Mesenchymal stem cell (in vitro differentiated cells and primary cell): ENCODE measurements around the gene PSEN2.

ENCODE experiments used
- DNase-seq: peaks from one replicate; pipeline ENCODE4 v3.0.0-alpha.2; 2013
- H2AFZ ChIP-seq: one replicate; pipeline ENCODE4 v1.6.1; 2013; ENCODE audit warnings: low read depth, mild to moderate bottlenecking, control low read depth, inconsistent platforms, low read length, moderate library complexity
- H2AK5ac ChIP-seq: 2 replicates; pipeline ENCODE4 v1.6.1; 2013; ENCODE audit warnings: low read length, moderate library complexity, mild to moderate bottlenecking, inconsistent platforms; ENCODE audit not compliant: severe bottlenecking
- H2BK120ac ChIP-seq: one replicate; pipeline ENCODE4 v1.6.1; 2013; ENCODE audit warnings: low read depth, mild to moderate bottlenecking, inconsistent platforms, low read length, moderate library complexity
- H2BK12ac ChIP-seq, 2 experiments: one replicate each; pipeline ENCODE4 v1.6.1; 2013; ENCODE audit warnings: inconsistent platforms in 2 of 2, low read length in 2 of 2, mild to moderate bottlenecking in 2 of 2, moderate library complexity in 2 of 2, control low read depth in 1 of 2
- H2BK15ac ChIP-seq: one replicate; pipeline ENCODE4 v1.6.1; 2013; ENCODE audit warnings: mild to moderate bottlenecking, low read depth, inconsistent platforms; ENCODE audit not compliant: poor library complexity, severe bottlenecking
- H2BK5ac ChIP-seq: 2 replicates; pipeline ENCODE4 v1.6.1; 2013; ENCODE audit warnings: low read depth, mild to moderate bottlenecking, low read length, control low read depth, inconsistent platforms; ENCODE audit not compliant: poor library complexity, severe bottlenecking
- H3K14ac ChIP-seq, 2 experiments: one replicate each; pipeline ENCODE4 v1.6.1; 2013; ENCODE audit warnings: inconsistent platforms in 2 of 2, low read length in 2 of 2, control low read depth in 1 of 2, mild to moderate bottlenecking in 1 of 2, moderate library complexity in 1 of 2
- H3K18ac ChIP-seq, 2 experiments: one replicate each; pipeline ENCODE4 v1.6.1; 2013; ENCODE audit warnings: inconsistent platforms in 2 of 2, low read length in 2 of 2, control low read depth in 1 of 2, low read depth in 1 of 2, mild to moderate bottlenecking in 1 of 2
- H3K23ac ChIP-seq, 2 experiments: one replicate each; pipeline ENCODE4 v1.6.1; 2013; ENCODE audit warnings: inconsistent platforms in 2 of 2, low read length in 2 of 2, mild to moderate bottlenecking in 2 of 2, moderate library complexity in 2 of 2, control low read depth in 1 of 2
- H3K27ac ChIP-seq: 2 replicates; pipeline ENCODE4 v1.5.1; 2013; ENCODE audit warnings: mild to moderate bottlenecking, moderate library complexity, low read length, control low read depth, inconsistent platforms; ENCODE audit not compliant: poor library complexity, severe bottlenecking
- H3K27me3 ChIP-seq, 2 experiments: 2 replicates each; pipeline versions ENCODE4 v1.6.1 to v1.7.0; 2013; ENCODE audit warnings: low read length in 2 of 2, mild to moderate bottlenecking in 2 of 2, moderate library complexity in 2 of 2, control low read depth in 1 of 2, inconsistent platforms in 1 of 2; ENCODE audit not compliant: control insufficient read depth in 1 of 2, insufficient read depth in 1 of 2
- H3K36me3 ChIP-seq, 2 experiments: 2 replicates each; pipeline versions ENCODE4 v1.6.1 to v1.7.0; 2013; ENCODE audit warnings: low read length in 2 of 2, control low read depth in 1 of 2, inconsistent platforms in 1 of 2, low read depth in 1 of 2, mild to moderate bottlenecking in 1 of 2; ENCODE audit not compliant: insufficient read depth in 2 of 2, control insufficient read depth in 1 of 2
- H3K4ac ChIP-seq, 2 experiments: one replicate each; pipeline ENCODE4 v1.6.1; 2013; ENCODE audit warnings: inconsistent platforms in 2 of 2, low read length in 2 of 2, mild to moderate bottlenecking in 2 of 2, moderate library complexity in 2 of 2, control low read depth in 1 of 2, low read depth in 1 of 2
- H3K4me1 ChIP-seq: 2 replicates; pipeline ENCODE4 v1.6.1; 2013; ENCODE audit warnings: low read depth, low read length, control low read depth; ENCODE audit not compliant: control insufficient read depth, insufficient read depth
- H3K4me2 ChIP-seq: 2 replicates; pipeline ENCODE4 v1.6.1; 2013; ENCODE audit warnings: low read length, mild to moderate bottlenecking, inconsistent platforms; ENCODE audit not compliant: poor library complexity, severe bottlenecking
- H3K4me3 ChIP-seq, 2 experiments: 2 replicates each; pipeline versions ENCODE4 v1.5.1 to v1.7.0; 2013; ENCODE audit warnings: low read length in 2 of 2, mild to moderate bottlenecking in 2 of 2, control low read depth in 1 of 2, low read depth in 1 of 2; ENCODE audit not compliant: insufficient read depth in 1 of 2
- H3K79me1 ChIP-seq: replicated peaks from 2 replicates; pipeline ENCODE4 v1.6.1; 2013; ENCODE audit warnings: mild to moderate bottlenecking, control low read depth, low read length, inconsistent platforms; ENCODE audit not compliant: poor library complexity, severe bottlenecking
- H3K9ac ChIP-seq: 2 replicates; pipeline ENCODE4 v1.7.0; 2013; ENCODE audit warnings: mild to moderate bottlenecking, low read length, moderate library complexity
- H3K9me3 ChIP-seq: 2 replicates; pipeline ENCODE4 v1.7.0; 2013; ENCODE audit warnings: mild to moderate bottlenecking, low read length; ENCODE audit not compliant: control insufficient read depth
- H4K8ac ChIP-seq: one replicate; pipeline ENCODE4 v1.6.1; 2013; ENCODE audit warnings: inconsistent platforms, mild to moderate bottlenecking, low read length, moderate library complexity
- H4K91ac ChIP-seq: one replicate; pipeline ENCODE4 v1.6.1; 2013; ENCODE audit warnings: mild to moderate bottlenecking, low read length, inconsistent platforms
- WGBS: methylation state at CpG from one replicate; pipeline ENCODE4 v1.1.7; 2013; ENCODE audit warnings: mixed read lengths; 5-methylcytosine and 5-hydroxymethylcytosine counted together

Gene PSEN2

DNA sequence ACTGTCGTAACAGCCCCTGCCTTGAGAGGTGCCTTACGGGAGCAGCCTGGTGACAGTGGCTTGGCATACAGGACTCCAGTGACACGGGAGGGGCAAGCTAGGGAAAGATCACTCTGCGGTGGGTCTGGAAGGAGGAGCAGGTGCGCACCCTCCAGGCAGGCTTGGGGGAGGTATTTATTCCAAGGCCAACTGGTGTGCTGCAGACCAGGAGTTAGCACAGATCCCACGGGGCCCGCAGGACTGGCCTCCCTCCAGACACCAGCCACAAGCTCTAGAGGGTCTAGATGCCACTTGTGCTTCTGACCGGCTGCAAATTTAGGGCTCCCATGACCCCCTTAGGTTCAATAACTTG is 22.1 kb downstream of the PSEN2 start:
- H2BK120ac ChIP-seq = no peak overlapping the region
- WGBS = 86% methylated on average over 8 of the region's 8 CpGs
- no peak overlapping the region for H3K14ac ChIP-seq
- no peak overlapping the region for H3K9ac ChIP-seq
- no peaks in the 10 kb centered on the region for H3K27me3 ChIP-seq
- H4K8ac ChIP-seq = no peak overlapping the region
- H2BK12ac ChIP-seq = no peak overlapping the region
- no peak overlapping the region for H2AK5ac ChIP-seq
- peaks cover 32 to 63% of the 10 kb centered on the region in 2 experiments for H3K36me3 ChIP-seq
- H3K9me3 ChIP-seq = no peaks in the 10 kb centered on the region
- no peaks in the 10 kb centered on the region for H3K79me1 ChIP-seq
- H2AFZ ChIP-seq = no peak overlapping the region
- no peak overlapping the region for H4K91ac ChIP-seq
- no peak overlapping the region for H3K4ac ChIP-seq
- H3K4me3 ChIP-seq = no peak overlapping the region
- H3K4me2 ChIP-seq = no peak overlapping the region
- no peak overlapping the region for H2BK5ac ChIP-seq
- H2BK15ac ChIP-seq = peak overlapping the region; percentile 6
- H3K18ac ChIP-seq = no peak overlapping the region
- H3K27ac ChIP-seq = no peak overlapping the region
- H3K23ac ChIP-seq = no peak overlapping the region
- peaks cover 8% of the 10 kb centered on the region for H3K4me1 ChIP-seq
- no peak for DNase-seq

DNA sequence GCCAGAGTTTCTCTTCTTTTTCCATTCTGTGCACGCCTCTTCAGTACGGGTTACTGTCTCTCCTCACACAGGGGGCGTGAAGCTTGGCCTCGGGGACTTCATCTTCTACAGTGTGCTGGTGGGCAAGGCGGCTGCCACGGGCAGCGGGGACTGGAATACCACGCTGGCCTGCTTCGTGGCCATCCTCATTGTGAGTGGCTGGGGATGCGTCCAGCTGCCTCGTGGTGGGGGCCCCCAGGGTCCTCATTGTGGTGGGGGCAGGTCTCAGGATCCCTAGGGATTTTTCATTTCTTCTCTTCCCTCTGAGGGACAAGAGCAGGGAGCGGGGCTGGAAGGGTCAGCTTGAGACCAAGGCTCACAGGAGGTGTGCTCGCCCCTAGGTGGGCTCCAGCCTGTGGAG is 23.5 kb downstream of the PSEN2 start:
- H2AK5ac ChIP-seq = no peak overlapping the region
- H2BK15ac ChIP-seq = no peak overlapping the region
- H4K91ac ChIP-seq = no peak overlapping the region
- no peak overlapping the region for H2BK12ac ChIP-seq
- no peak overlapping the region for H2BK120ac ChIP-seq
- no peak overlapping the region for H3K23ac ChIP-seq
- H3K27me3 ChIP-seq = no peaks in the 10 kb centered on the region
- H2AFZ ChIP-seq = no peak overlapping the region
- H3K4me3 ChIP-seq = no peak overlapping the region
- H4K8ac ChIP-seq = no peak overlapping the region
- no peak for DNase-seq
- WGBS = 96% methylated on average over 13 of the region's 13 CpGs
- H3K4me2 ChIP-seq = no peak overlapping the region
- peaks cover 22 to 52% of the 10 kb centered on the region in 2 experiments for H3K36me3 ChIP-seq
- H3K27ac ChIP-seq = no peak overlapping the region
- no peak overlapping the region for H3K18ac ChIP-seq
- no peak overlapping the region for H3K14ac ChIP-seq
- H3K9ac ChIP-seq = no peak overlapping the region
- no peaks in the 10 kb centered on the region for H3K9me3 ChIP-seq
- H2BK5ac ChIP-seq = no peak overlapping the region
- no peak overlapping the region for H3K4ac ChIP-seq
- H3K79me1 ChIP-seq = no peaks in the 10 kb centered on the region
- H3K4me1 ChIP-seq = peaks cover 8% of the 10 kb centered on the region

GRCh38 chr1:226894826-226895225 is 24.4 kb downstream of the PSEN2 start:
- H3K14ac ChIP-seq = no peak overlapping the region
- H3K4me3 ChIP-seq = no peak overlapping the region
- no peak overlapping the region for H2BK120ac ChIP-seq
- no peak overlapping the region for H3K9ac ChIP-seq
- H3K9me3 ChIP-seq = no peaks in the 10 kb centered on the region
- H4K91ac ChIP-seq = no peak overlapping the region
- no peak for DNase-seq
- H3K79me1 ChIP-seq = no peaks in the 10 kb centered on the region
- no peak overlapping the region for H2BK5ac ChIP-seq
- no peak overlapping the region for H3K18ac ChIP-seq
- no peak overlapping the region for H2AFZ ChIP-seq
- no peak overlapping the region for H3K23ac ChIP-seq
- H3K27me3 ChIP-seq = no peaks in the 10 kb centered on the region
- peaks cover 8% of the 10 kb centered on the region for H3K4me1 ChIP-seq
- no peak overlapping the region for H2BK15ac ChIP-seq
- no peak overlapping the region for H3K27ac ChIP-seq
- H3K4ac ChIP-seq = no peak overlapping the region
- 97% methylated on average over 3 of the region's 3 CpGs for WGBS
- H2BK12ac ChIP-seq = no peak overlapping the region
- H3K4me2 ChIP-seq = no peak overlapping the region
- no peak overlapping the region for H4K8ac ChIP-seq
- H2AK5ac ChIP-seq = no peak overlapping the region
- H3K36me3 ChIP-seq = peaks cover 29 to 49% of the 10 kb centered on the region in 2 experiments

DNA sequence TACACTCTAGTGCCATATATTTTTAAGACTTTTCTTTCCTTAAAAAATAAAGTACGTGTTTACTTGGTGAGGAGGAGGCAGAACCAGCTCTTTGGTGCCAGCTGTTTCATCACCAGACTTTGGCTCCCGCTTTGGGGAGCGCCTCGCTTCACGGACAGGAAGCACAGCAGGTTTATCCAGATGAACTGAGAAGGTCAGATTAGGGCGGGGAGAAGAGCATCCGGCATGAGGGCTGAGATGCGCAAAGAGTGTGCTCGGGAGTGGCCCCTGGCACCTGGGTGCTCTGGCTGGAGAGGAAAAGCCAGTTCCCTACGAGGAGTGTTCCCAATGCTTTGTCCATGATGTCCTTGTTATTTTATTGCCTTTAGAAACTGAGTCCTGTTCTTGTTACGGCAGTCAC is 25.2 kb downstream of the PSEN2 start:
- no peak for DNase-seq
- Histone ChIP-seq H3K4ac (no peak overlapping the region), H3K27me3 (no peaks in the 10 kb centered on the region)

More for the DNA sequence above, 25.2 kb downstream of the PSEN2 start:
- Histone ChIP-seq H2BK12ac (no peak overlapping the region), H3K9ac (no peak overlapping the region), H3K14ac (no peak overlapping the region), H2AFZ (no peak overlapping the region), H3K27ac (no peak overlapping the region), H2AK5ac (no peak overlapping the region), H2BK15ac (no peak overlapping the region), H4K8ac (no peak overlapping the region), H3K36me3 (peaks cover 37 to 51% of the 10 kb centered on the region in 2 experiments), H2BK120ac (no peak overlapping the region), H3K23ac (no peak overlapping the region), H3K79me1 (no peaks in the 10 kb centered on the region), H4K91ac (no peak overlapping the region), H3K9me3 (no peaks in the 10 kb centered on the region), H3K18ac (no peak overlapping the region), H3K4me1 (peaks cover 8% of the 10 kb centered on the region), H3K4me3 (no peak overlapping the region), H3K4me2 (no peak overlapping the region), H2BK5ac (no peak overlapping the region)
- 92% methylated on average over 11 of the region's 11 CpGs for WGBS
